Stimulated activated CD8-positive, alpha-beta memory T cell treated with anti-CD3 and anti-CD28 coated beads, Interleukin-4, amount 100 ng/mL, for 48 hours (primary cell): ENCODE results near the gene ADORA2A.
A peak's percentile ranks its signal among the peaks of the same experiment; 100 is the strongest.

Experiments
- DNase-seq: peaks from one replicate; pipeline ENCODE4 v3.0.0-alpha.2; 2020

The ADORA2A gene

GRCh38 chr22:24433828-24434470 is 6.5 kb downstream of the ADORA2A start:
- no peak for DNase-seq

GRCh38 chr22:24434471-24435322 is 7.3 kb downstream of the ADORA2A start:
- DNase-seq: peak; percentile 83

- DNase-seq: no peak
Observed at GRCh38 chr22:24435323-24435645, 7.9 kb downstream of the ADORA2A start.

GRCh38 chr22:24435861-24436371 is 8.5 kb downstream of the ADORA2A start:
- DNase-seq: no peak

- no peak for DNase-seq
Observed at GRCh38 chr22:24436553-24436952, 9.2 kb downstream of the ADORA2A start.

GRCh38 chr22:24437091-24437490 is 9.7 kb downstream of the ADORA2A start:
- no peak for DNase-seq

GRCh38 chr22:24437741-24438328 is 10.4 kb downstream of the ADORA2A start:
- no peak for DNase-seq

GRCh38 chr22:24440270-24440717 is 12.9 kb downstream of the ADORA2A start:
- DNase-seq: no peak

- no peak for DNase-seq
Observed at GRCh38 chr22:24440718-24441405, 13.5 kb downstream of the ADORA2A start.

- no peak for DNase-seq
Observed at GRCh38 chr22:24441406-24442351, 14.3 kb downstream of the ADORA2A start.

GRCh38 chr22:24442352-24442744 is 14.9 kb downstream of the ADORA2A start:
- no peak for DNase-seq

GRCh38 chr22:24443668-24444067 is 16.3 kb downstream of the ADORA2A start:
- DNase-seq: no peak

- DNase-seq: no peak
Observed at GRCh38 chr22:24444251-24444650, 16.9 kb downstream of the ADORA2A start.

- no peak for DNase-seq
Observed at GRCh38 chr22:24444729-24445466, 17.5 kb downstream of the ADORA2A start.

GRCh38 chr22:24445481-24446259 is 18.3 kb downstream of the ADORA2A start:
- DNase-seq: peak; percentile 46

GRCh38 chr22:24446260-24446611 is 18.8 kb downstream of the ADORA2A start:
- DNase-seq: no peak

- DNase-seq: no peak
Observed at GRCh38 chr22:24450610-24451009, 23.2 kb downstream of the ADORA2A start.

- DNase-seq: peak; percentile 2
Observed at GRCh38 chr22:24451162-24451561, 23.8 kb downstream of the ADORA2A start.

- DNase-seq: no peak
Observed at GRCh38 chr22:24453853-24454252, 26.5 kb downstream of the ADORA2A start.

GRCh38 chr22:24455039-24455438 is 27.6 kb downstream of the ADORA2A start:
- no peak for DNase-seq
